Smooth muscle cell (in vitro differentiated cells): Measurements from ENCODE around the gene CCDC141. TPM values are rescaled to one million over a fixed set of nuclear protein-coding genes. Genes with fewer than 3 reads are reported as not detected.

Experiments used
- DNase-seq: peaks from one replicate; lab custom pipeline; 2025; ENCODE audit not compliant: unreplicated experiment; lab: John Stamatoyannopoulos, UW
- H2AFZ ChIP-seq: fragments of 200-600 bp; sonication (generic); 2 replicates; pipeline ENCODE4 v1.6.0; 2016; ENCODE audit warnings: antibody characterized with exemption, low read depth, mild to moderate bottlenecking
- H3F3A ChIP-seq: fragments of 200-600 bp; sonication (generic); 2 replicates; pipeline ENCODE4 v1.6.0; 2017; ENCODE audit warnings: antibody characterized with exemption, low read depth
- H3K27ac ChIP-seq: fragments of 200-600 bp; sonication (generic); 2 replicates; pipeline ENCODE4 v1.5.1; 2016; ENCODE audit warnings: low read depth, mild to moderate bottlenecking
- H3K27me3 ChIP-seq: fragments of 200-600 bp; sonication (generic); 2 replicates; pipeline ENCODE4 v1.6.1; 2016; ENCODE audit warnings: low read depth, mild to moderate bottlenecking
- H3K36me3 ChIP-seq: fragments of 200-600 bp; sonication (generic); 2 replicates; pipeline ENCODE4 v1.5.1; 2016; ENCODE audit warnings: low read depth
- H3K4me1 ChIP-seq: fragments of 200-600 bp; sonication (generic); 2 replicates; pipeline ENCODE4 v1.5.1; 2016; ENCODE audit warnings: low read depth
- H3K4me2 ChIP-seq: fragments of 200-600 bp; sonication (generic); 2 replicates; pipeline ENCODE4 v1.6.0; 2016; ENCODE audit warnings: mild to moderate bottlenecking
- H3K4me3 ChIP-seq: fragments of 200-600 bp; sonication (generic); 2 replicates; pipeline ENCODE4 v1.5.1; 2016; ENCODE audit warnings: mild to moderate bottlenecking
- H3K79me2 ChIP-seq: fragments of 200-600 bp; sonication (generic); 2 replicates; pipeline ENCODE4 v1.6.0; 2016; ENCODE audit warnings: low read depth, mild to moderate bottlenecking
- H3K9ac ChIP-seq: fragments of 200-600 bp; sonication (generic); 2 replicates; pipeline ENCODE4 v1.6.0; 2016; ENCODE audit warnings: low read depth
- H3K9me3 ChIP-seq: fragments of 200-600 bp; sonication (generic); replicated peaks from 2 replicates; pipeline ENCODE4 v1.5.1; 2016; ENCODE audit warnings: low read depth
- H4K20me1 ChIP-seq: fragments of 200-600 bp; sonication (generic); 2 replicates; pipeline ENCODE4 v1.6.0; 2016; ENCODE audit warnings: low read depth
- CTCF ChIP-seq: fragments of 200-600 bp; sonication (generic); IDR thresholded peaks from 2 replicates; pipeline ENCODE4 v1.5.1; 2017; ENCODE audit warnings: borderline replicate concordance, mild to moderate bottlenecking, antibody characterized with exemption; ENCODE audit not compliant: insufficient read depth, poor library complexity, severe bottlenecking
- whole genome bisulfite sequencing: methylation state at CpG from one replicate; pipeline ENCODE4 v1.1.7; 2016; ENCODE audit warnings: low lambda C conversion rate; 5-methylcytosine and 5-hydroxymethylcytosine counted together
- polyA plus RNA-seq: library from polyadenylated mRNA; unstranded; fragments of >200 nt; fragmentation: Nextera tagmentation; extraction: Ambion mirVana; gene quantifications from 2 replicates; pipeline ENCODE4 v1.2.1, GENCODE V29; 2016
- total RNA-seq: library from RNA; depleted of rRNA; stranded (reverse); fragments of >200 nt; gene quantifications from 2 replicates; pipeline ENCODE4 v1.2.3, GENCODE V29; 2014

The CCDC141 gene
- total and polyA plus RNA-seq, 2 experiments from 2014 or later, result 0.03 to 0.76 TPM

DNA sequence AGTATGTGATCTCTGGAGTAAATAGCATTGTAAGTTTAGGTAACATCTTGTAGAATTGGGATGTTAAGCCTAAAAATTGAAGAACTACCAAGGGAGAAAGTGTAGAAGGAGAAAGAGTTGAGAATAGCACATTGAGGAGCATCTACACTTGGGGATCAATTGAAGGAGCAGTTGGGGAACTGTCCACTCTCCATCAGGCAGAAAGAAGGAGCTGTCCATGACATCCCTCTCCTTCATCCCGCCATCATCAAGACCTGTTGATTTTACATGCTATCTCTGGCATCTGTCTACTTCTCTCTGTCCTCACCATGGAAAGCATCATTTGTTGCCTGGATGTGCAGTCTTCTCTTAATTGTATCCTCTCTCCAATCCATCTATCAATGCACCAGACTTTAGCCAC, 87.8 kb downstream of the CCDC141 start:
- Histone ChIP-seq H3K27me3 (no peaks in the 10 kb centered on the region), H3K4me2 (no peak overlapping the region), H3K27ac (no peak overlapping the region), H3K9me3 (no peaks in the 10 kb centered on the region), H3K4me3 (no peak overlapping the region), H3K9ac (no peak overlapping the region), H3K79me2 (no peaks in the 10 kb centered on the region), H3F3A (no peaks in the 10 kb centered on the region), H4K20me1 (no peaks in the 10 kb centered on the region), H3K4me1 (no peaks in the 10 kb centered on the region), H3K36me3 (no peaks in the 10 kb centered on the region), H2AFZ (no peak overlapping the region)
- WGBS, result 88% methylated on average over 1 of the region's 1 CpG
- TF ChIP-seq CTCF, result no peak
- no peak for DNase-seq

GRCh38 chr2:178954049-178954448, 95.9 kb downstream of the CCDC141 start:
- H3K36me3 ChIP-seq, result no peaks in the 10 kb centered on the region
- no peak overlapping the region for H3K9ac ChIP-seq
- 87% methylated on average over 4 of the region's 4 CpGs for WGBS
- no peak overlapping the region for H3K27ac ChIP-seq
- H3K27me3 ChIP-seq, result no peaks in the 10 kb centered on the region
- no peak for DNase-seq
- H3K4me3 ChIP-seq, result no peak overlapping the region
- no peak overlapping the region for H3K4me2 ChIP-seq
- no peak for TF ChIP-seq CTCF
- H3K4me1 ChIP-seq, result no peaks in the 10 kb centered on the region
- H2AFZ ChIP-seq, result no peak overlapping the region
- no peaks in the 10 kb centered on the region for H3K9me3 ChIP-seq
- no peaks in the 10 kb centered on the region for H3K79me2 ChIP-seq
- no peaks in the 10 kb centered on the region for H3F3A ChIP-seq
- no peaks in the 10 kb centered on the region for H4K20me1 ChIP-seq

- WGBS, result 90% methylated on average over 5 of the region's 5 CpGs
- no peak for TF ChIP-seq CTCF
- Histone ChIP-seq H3K36me3 (no peaks in the 10 kb centered on the region), H3F3A (no peaks in the 10 kb centered on the region), H3K4me3 (no peak overlapping the region), H3K9ac (no peak overlapping the region), H3K4me1 (no peaks in the 10 kb centered on the region), H3K27me3 (no peaks in the 10 kb centered on the region), H3K4me2 (no peak overlapping the region), H2AFZ (no peak overlapping the region), H4K20me1 (no peaks in the 10 kb centered on the region), H3K9me3 (no peaks in the 10 kb centered on the region), H3K79me2 (no peaks in the 10 kb centered on the region), H3K27ac (no peak overlapping the region)
- no peak for DNase-seq
These were observed 98.5 kb downstream of the CCDC141 start for GRCh38 chr2:178951266-178952006.

DNA sequence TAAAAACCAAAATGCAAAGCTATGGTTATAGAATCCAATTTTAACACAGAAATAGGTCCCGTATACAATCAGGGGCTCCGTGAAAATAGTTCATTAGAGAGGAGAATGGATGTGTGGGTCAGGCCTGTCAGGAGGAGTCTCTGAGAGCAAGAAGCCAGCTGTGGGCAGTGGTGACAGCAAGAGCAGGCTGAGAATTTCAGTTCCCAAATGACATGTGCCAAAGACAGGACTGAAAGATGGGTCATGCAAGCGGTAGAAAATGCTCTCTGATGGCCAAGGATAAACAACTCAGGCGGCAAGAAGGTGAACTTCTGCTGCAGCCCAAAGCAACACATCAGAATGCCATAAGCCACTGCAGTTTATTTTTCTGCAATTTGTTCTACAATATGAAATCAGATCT, 100.4 kb downstream of the CCDC141 start:
- no peaks in the 10 kb centered on the region for H3F3A ChIP-seq
- H3K4me2 ChIP-seq, result no peak overlapping the region
- TF ChIP-seq CTCF, result no peak
- 91% methylated on average over 4 of the region's 4 CpGs for WGBS
- H3K27ac ChIP-seq, result no peak overlapping the region
- no peak overlapping the region for H2AFZ ChIP-seq
- no peaks in the 10 kb centered on the region for H3K79me2 ChIP-seq
- no peak for DNase-seq
- no peaks in the 10 kb centered on the region for H3K36me3 ChIP-seq
- H3K4me1 ChIP-seq, result no peaks in the 10 kb centered on the region
- no peak overlapping the region for H3K9ac ChIP-seq
- H3K9me3 ChIP-seq, result no peaks in the 10 kb centered on the region
- H3K27me3 ChIP-seq, result no peaks in the 10 kb centered on the region
- no peaks in the 10 kb centered on the region for H4K20me1 ChIP-seq
- H3K4me3 ChIP-seq, result no peak overlapping the region
